Small intestine (tissue), 7 donors: ENCODE results near the gene ORAI2. TPM values are rescaled to one million over a fixed set of nuclear protein-coding genes. Genes with fewer than 3 reads are reported as not detected.
A peak's percentile ranks its signal among the peaks of the same experiment; 100 is the strongest.

Experiments
- DNase-seq, 2 donors: peaks; one replicate each; pipeline versions ENCODE4 v3.0.0 to v3.0.0-alpha.2; 2013
- FAIRE-seq: peaks from 2 replicates; lab custom pipeline; 2012; peaks lifted over from hg19 to GRCh38; lab: Jason Lieb, UNC
- H3K27ac ChIP-seq, 3 donors: one replicate each; pipeline ENCODE4 v1.5.1; 2013; ENCODE audit warnings: low read length in 2 of 3, mild to moderate bottlenecking in 2 of 3, control low read depth in 1 of 3, inconsistent platforms in 1 of 3, low read depth in 1 of 3, moderate library complexity in 1 of 3
- H3K27me3 ChIP-seq, 3 donors: one replicate each; pipeline ENCODE4 v1.6.1; 2013; ENCODE audit warnings: low read length in 3 of 3, inconsistent platforms in 1 of 3; ENCODE audit not compliant: control insufficient read depth in 3 of 3, insufficient read depth in 3 of 3
- H3K36me3 ChIP-seq, 3 donors: one replicate each; pipeline ENCODE4 v1.6.1; 2013; ENCODE audit warnings: low read length in 3 of 3, inconsistent platforms in 1 of 3, low read depth in 1 of 3, mild to moderate bottlenecking in 1 of 3, moderate library complexity in 1 of 3; ENCODE audit not compliant: control insufficient read depth in 3 of 3, insufficient read depth in 2 of 3
- H3K4me1 ChIP-seq, 3 donors: one replicate each; pipeline ENCODE4 v1.6.1; 2013; ENCODE audit warnings: low read length in 2 of 3, inconsistent platforms in 1 of 3, low read depth in 1 of 3, mild to moderate bottlenecking in 1 of 3, moderate library complexity in 1 of 3; ENCODE audit not compliant: control insufficient read depth in 3 of 3, insufficient read depth in 2 of 3
- H3K4me3 ChIP-seq, 3 donors: one replicate each; pipeline ENCODE4 v1.5.1; 2013; ENCODE audit warnings: low read length in 3 of 3, control low read depth in 1 of 3, inconsistent platforms in 1 of 3, low read depth in 1 of 3, mild to moderate bottlenecking in 1 of 3, moderate library complexity in 1 of 3
- H3K9me3 ChIP-seq, 2 donors: one replicate each; pipeline ENCODE4 v1.6.1; 2013; ENCODE audit warnings: low read depth in 1 of 2, low read length in 1 of 2; ENCODE audit not compliant: control insufficient read depth in 2 of 2, insufficient read depth in 1 of 2
- WGBS, 3 donors: extraction: QIAGEN DNeasy Blood & Tissue Kit; methylation state at CpG; one replicate each; pipeline ENCODE4 v1.1.7; 2013; 5-methylcytosine and 5-hydroxymethylcytosine counted together
- polyA plus RNA-seq, 4 donors: library from polyadenylated mRNA; stranded (reverse) in 3 of 4; unstranded in 1 of 4; fragments of 200-250 nt in 3 of 4; fragments of 120-200 nt in 1 of 4; gene quantifications; one replicate each; pipeline versions ENCODE4 v1.2.1 to v1.2.3, GENCODE V29; 2013
- donor health status: healthy with polysubstance abuse.
- donor health status: control.
- donor health status: control.
- donor health status: Bipolar disorder and iron deficiency.
- donor health status: healthy.

The ORAI2 gene
- polyA plus RNA-seq, 4 donors = 0.89 to 8.8 (median 5.4) TPM

- Histone ChIP-seq H3K27ac (peak overlapping the region in 1 of 3 donors; percentile 84), H3K36me3 (peaks cover 0 to 72% (median 6%) of the 10 kb centered on the region in 3 donors), H3K4me1 (no peaks in the 10 kb centered on the region), H3K27me3 (no peaks in the 10 kb centered on the region), H3K9me3 (no peaks in the 10 kb centered on the region), H3K4me3 (no peak overlapping the region)
- 85 to 89% (median 88%) methylated on average over 6 of the region's 6 CpGs for WGBS, 3 donors
- FAIRE-seq = no peak
- DNase-seq = no peak
These were observed 17.0 kb upstream of the ORAI2 start for GRCh38 chr7:102416406-102416805.

- WGBS, 3 donors = 73 to 90% (median 74%) methylated on average over 3 of the region's 3 CpGs
- H3K9me3 ChIP-seq = no peaks in the 10 kb centered on the region
- DNase-seq (no peak), FAIRE-seq (no peak)
- H3K4me3 ChIP-seq = no peak overlapping the region
- no peaks in the 10 kb centered on the region for H3K27me3 ChIP-seq
- peaks cover 0 to 69% (median 6%) of the 10 kb centered on the region in 3 donors for H3K36me3 ChIP-seq
- H3K4me1 ChIP-seq = no peaks in the 10 kb centered on the region
- H3K27ac ChIP-seq = no peak overlapping the region
These were observed 16.3 kb upstream of the ORAI2 start for GRCh38 chr7:102417105-102417504.

GRCh38 chr7:102418592-102418991, 14.8 kb upstream of the ORAI2 start:
- no peaks in the 10 kb centered on the region for H3K27me3 ChIP-seq
- H3K36me3 ChIP-seq = peaks cover 0 to 67% (median 2%) of the 10 kb centered on the region in 3 donors
- FAIRE-seq = no peak
- 90 to 94% (median 93%) methylated on average over 5 of the region's 5 CpGs for WGBS, 3 donors
- H3K4me3 ChIP-seq = no peak overlapping the region
- H3K9me3 ChIP-seq = no peaks in the 10 kb centered on the region
- no peak overlapping the region for H3K27ac ChIP-seq
- DNase-seq = no peak
- H3K4me1 ChIP-seq = no peaks in the 10 kb centered on the region

- H3K27me3 ChIP-seq = no peaks in the 10 kb centered on the region
- no peak overlapping the region for H3K4me3 ChIP-seq
- no peak for DNase-seq
- 92 to 93% (median 93%) methylated on average over 10 of the region's 10 CpGs for WGBS, 3 donors
- no peaks in the 10 kb centered on the region for H3K9me3 ChIP-seq
- no peak overlapping the region for H3K27ac ChIP-seq
- no peak for FAIRE-seq
- no peaks in the 10 kb centered on the region for H3K4me1 ChIP-seq
- H3K36me3 ChIP-seq = peaks cover 0 to 75% (median 2%) of the 10 kb centered on the region in 3 donors
These were observed 11.6 kb upstream of the ORAI2 start for GRCh38 chr7:102421706-102422240.

- H3K36me3 ChIP-seq = peaks cover 0 to 70% (median 2%) of the 10 kb centered on the region in 3 donors
- 73 to 88% (median 86%) methylated on average over 11 to 12 of the region's 12 CpGs for WGBS, 3 donors
- DNase-seq (no peak), FAIRE-seq (no peak)
- H3K27ac ChIP-seq = peak overlapping the region in 1 of 3 donors; percentile 96
- H3K4me1 ChIP-seq = no peaks in the 10 kb centered on the region
- H3K9me3 ChIP-seq = no peaks in the 10 kb centered on the region
- H3K4me3 ChIP-seq = no peak overlapping the region
- H3K27me3 ChIP-seq = no peaks in the 10 kb centered on the region
These were observed 9.2 kb upstream of the ORAI2 start for GRCh38 chr7:102424129-102424551.

GRCh38 chr7:102424787-102425218, 8.6 kb upstream of the ORAI2 start:
- Histone ChIP-seq H3K27ac (peak overlapping the region in 1 of 3 donors; percentile 96), H3K4me1 (no peaks in the 10 kb centered on the region), H3K9me3 (no peaks in the 10 kb centered on the region), H3K27me3 (no peaks in the 10 kb centered on the region), H3K36me3 (peaks cover 0 to 66% (median 2%) of the 10 kb centered on the region in 3 donors), H3K4me3 (no peak overlapping the region)
- WGBS, 3 donors = 81 to 92% (median 84%) methylated on average over 13 of the region's 13 CpGs
- DNase-seq (no peak), FAIRE-seq (no peak)

- FAIRE-seq (no peak), DNase-seq (peak; percentile 13 to 25)
- H3K4me3 ChIP-seq = no peak overlapping the region
- H3K36me3 ChIP-seq = peaks cover 0 to 62% (median 2%) of the 10 kb centered on the region in 3 donors
- no peaks in the 10 kb centered on the region for H3K4me1 ChIP-seq
- 56 to 86% (median 64%) methylated on average over 22 to 25 of the region's 25 CpGs for whole genome bisulfite sequencing, 3 donors
- H3K27me3 ChIP-seq = no peaks in the 10 kb centered on the region
- peak overlapping the region; percentile 48 to 96 (median 84) for H3K27ac ChIP-seq
- no peaks in the 10 kb centered on the region for H3K9me3 ChIP-seq
These were observed 7.6 kb upstream of the ORAI2 start for GRCh38 chr7:102425639-102426267.

GRCh38 chr7:102426268-102427018, 6.9 kb upstream of the ORAI2 start:
- Histone ChIP-seq H3K27me3 (no peaks in the 10 kb centered on the region), H3K4me3 (no peak overlapping the region), H3K36me3 (peaks cover 0 to 55% (median 2%) of the 10 kb centered on the region in 3 donors), H3K4me1 (peaks cover 0 to 1% (median 0%) of the 10 kb centered on the region in 3 donors), H3K9me3 (no peaks in the 10 kb centered on the region), H3K27ac (peak overlapping the region; percentile 48 to 96 (median 84))
- 67 to 80% (median 67%) methylated on average over 16 of the region's 16 CpGs for WGBS, 3 donors
- FAIRE-seq (no peak), DNase-seq (peak in 1 of 2 donors; percentile 36)
